Mesenchymal stem cell (in vitro differentiated cells and primary cell): ENCODE data around the gene PTPRN2.
"Not testable (repeated sequence)": the region's sequence is repeated elsewhere in the genome, so short reads cannot be mapped to it uniquely, and the experiment has no call there.

ENCODE experiments used
- DNase-seq: peaks from one replicate; pipeline ENCODE4 v3.0.0-alpha.2; 2013
- H2AFZ ChIP-seq: one replicate; pipeline ENCODE4 v1.6.1; 2013; ENCODE audit warnings: low read depth, mild to moderate bottlenecking, control low read depth, inconsistent platforms, low read length, moderate library complexity
- H2AK5ac ChIP-seq: 2 replicates; pipeline ENCODE4 v1.6.1; 2013; ENCODE audit warnings: low read length, moderate library complexity, mild to moderate bottlenecking, inconsistent platforms; ENCODE audit not compliant: severe bottlenecking
- H2BK120ac ChIP-seq: one replicate; pipeline ENCODE4 v1.6.1; 2013; ENCODE audit warnings: low read depth, mild to moderate bottlenecking, inconsistent platforms, low read length, moderate library complexity
- H2BK12ac ChIP-seq, 2 experiments: one replicate each; pipeline ENCODE4 v1.6.1; 2013; ENCODE audit warnings: inconsistent platforms in 2 of 2, low read length in 2 of 2, mild to moderate bottlenecking in 2 of 2, moderate library complexity in 2 of 2, control low read depth in 1 of 2
- H2BK15ac ChIP-seq: one replicate; pipeline ENCODE4 v1.6.1; 2013; ENCODE audit warnings: mild to moderate bottlenecking, low read depth, inconsistent platforms; ENCODE audit not compliant: poor library complexity, severe bottlenecking
- H2BK5ac ChIP-seq: 2 replicates; pipeline ENCODE4 v1.6.1; 2013; ENCODE audit warnings: low read depth, mild to moderate bottlenecking, low read length, control low read depth, inconsistent platforms; ENCODE audit not compliant: poor library complexity, severe bottlenecking
- H3K14ac ChIP-seq, 2 experiments: one replicate each; pipeline ENCODE4 v1.6.1; 2013; ENCODE audit warnings: inconsistent platforms in 2 of 2, low read length in 2 of 2, control low read depth in 1 of 2, mild to moderate bottlenecking in 1 of 2, moderate library complexity in 1 of 2
- H3K18ac ChIP-seq, 2 experiments: one replicate each; pipeline ENCODE4 v1.6.1; 2013; ENCODE audit warnings: inconsistent platforms in 2 of 2, low read length in 2 of 2, control low read depth in 1 of 2, low read depth in 1 of 2, mild to moderate bottlenecking in 1 of 2
- H3K23ac ChIP-seq, 2 experiments: one replicate each; pipeline ENCODE4 v1.6.1; 2013; ENCODE audit warnings: inconsistent platforms in 2 of 2, low read length in 2 of 2, mild to moderate bottlenecking in 2 of 2, moderate library complexity in 2 of 2, control low read depth in 1 of 2
- H3K27ac ChIP-seq: 2 replicates; pipeline ENCODE4 v1.5.1; 2013; ENCODE audit warnings: mild to moderate bottlenecking, moderate library complexity, low read length, control low read depth, inconsistent platforms; ENCODE audit not compliant: poor library complexity, severe bottlenecking
- H3K27me3 ChIP-seq, 2 experiments: 2 replicates each; pipeline versions ENCODE4 v1.6.1 to v1.7.0; 2013; ENCODE audit warnings: low read length in 2 of 2, mild to moderate bottlenecking in 2 of 2, moderate library complexity in 2 of 2, control low read depth in 1 of 2, inconsistent platforms in 1 of 2; ENCODE audit not compliant: control insufficient read depth in 1 of 2, insufficient read depth in 1 of 2
- H3K36me3 ChIP-seq, 2 experiments: 2 replicates each; pipeline versions ENCODE4 v1.6.1 to v1.7.0; 2013; ENCODE audit warnings: low read length in 2 of 2, control low read depth in 1 of 2, inconsistent platforms in 1 of 2, low read depth in 1 of 2, mild to moderate bottlenecking in 1 of 2; ENCODE audit not compliant: insufficient read depth in 2 of 2, control insufficient read depth in 1 of 2
- H3K4ac ChIP-seq, 2 experiments: one replicate each; pipeline ENCODE4 v1.6.1; 2013; ENCODE audit warnings: inconsistent platforms in 2 of 2, low read length in 2 of 2, mild to moderate bottlenecking in 2 of 2, moderate library complexity in 2 of 2, control low read depth in 1 of 2, low read depth in 1 of 2
- H3K4me1 ChIP-seq: 2 replicates; pipeline ENCODE4 v1.6.1; 2013; ENCODE audit warnings: low read depth, low read length, control low read depth; ENCODE audit not compliant: control insufficient read depth, insufficient read depth
- H3K4me2 ChIP-seq: 2 replicates; pipeline ENCODE4 v1.6.1; 2013; ENCODE audit warnings: low read length, mild to moderate bottlenecking, inconsistent platforms; ENCODE audit not compliant: poor library complexity, severe bottlenecking
- H3K4me3 ChIP-seq, 2 experiments: 2 replicates each; pipeline versions ENCODE4 v1.5.1 to v1.7.0; 2013; ENCODE audit warnings: low read length in 2 of 2, mild to moderate bottlenecking in 2 of 2, control low read depth in 1 of 2, low read depth in 1 of 2; ENCODE audit not compliant: insufficient read depth in 1 of 2
- H3K79me1 ChIP-seq: replicated peaks from 2 replicates; pipeline ENCODE4 v1.6.1; 2013; ENCODE audit warnings: mild to moderate bottlenecking, control low read depth, low read length, inconsistent platforms; ENCODE audit not compliant: poor library complexity, severe bottlenecking
- H3K9ac ChIP-seq: 2 replicates; pipeline ENCODE4 v1.7.0; 2013; ENCODE audit warnings: mild to moderate bottlenecking, low read length, moderate library complexity
- H3K9me3 ChIP-seq: 2 replicates; pipeline ENCODE4 v1.7.0; 2013; ENCODE audit warnings: mild to moderate bottlenecking, low read length; ENCODE audit not compliant: control insufficient read depth
- H4K8ac ChIP-seq: one replicate; pipeline ENCODE4 v1.6.1; 2013; ENCODE audit warnings: inconsistent platforms, mild to moderate bottlenecking, low read length, moderate library complexity
- H4K91ac ChIP-seq: one replicate; pipeline ENCODE4 v1.6.1; 2013; ENCODE audit warnings: mild to moderate bottlenecking, low read length, inconsistent platforms
- WGBS: methylation state at CpG from one replicate; pipeline ENCODE4 v1.1.7; 2013; ENCODE audit warnings: mixed read lengths; 5-methylcytosine and 5-hydroxymethylcytosine counted together

The PTPRN2 gene

DNA sequence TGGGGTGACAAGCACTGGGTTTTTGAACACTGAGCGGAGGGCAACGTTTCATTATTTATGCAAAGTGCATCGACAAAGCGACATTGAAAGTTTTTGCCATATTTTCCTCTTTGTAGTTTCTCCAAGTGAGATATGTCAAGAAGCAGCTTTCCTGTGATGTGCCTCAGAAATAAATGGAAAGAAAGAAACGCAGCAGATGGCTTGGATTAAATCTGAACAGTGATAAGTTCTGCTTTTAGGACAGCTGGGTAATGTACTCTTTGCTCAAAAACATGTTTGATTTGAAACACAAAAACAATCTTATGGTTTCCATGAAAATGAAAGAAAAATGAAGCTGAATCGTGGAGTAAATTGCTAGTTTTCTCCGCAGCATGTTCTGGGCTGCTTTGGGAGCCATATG, 166.3 kb downstream of the PTPRN2 start:
- Histone ChIP-seq H2BK12ac (no peak overlapping the region), H3K4ac (no peak overlapping the region), H3K9me3 (peaks cover 10% of the 10 kb centered on the region), H2AFZ (no peak overlapping the region), H2BK15ac (no peak overlapping the region), H4K8ac (no peak overlapping the region), H3K14ac (no peak overlapping the region), H2BK5ac (no peak overlapping the region), H3K79me1 (no peaks in the 10 kb centered on the region), H2BK120ac (no peak overlapping the region), H3K4me1 (no peaks in the 10 kb centered on the region), H3K36me3 (no peaks in the 10 kb centered on the region), H4K91ac (no peak overlapping the region), H3K9ac (no peak overlapping the region), H3K4me2 (no peak overlapping the region), H3K27ac (no peak overlapping the region), H3K27me3 (no peaks in the 10 kb centered on the region), H3K18ac (no peak overlapping the region), H2AK5ac (no peak overlapping the region), H3K4me3 (no peak overlapping the region), H3K23ac (no peak overlapping the region)
- WGBS, result 72% methylated on average over 7 of the region's 7 CpGs
- no peak for DNase-seq

DNA sequence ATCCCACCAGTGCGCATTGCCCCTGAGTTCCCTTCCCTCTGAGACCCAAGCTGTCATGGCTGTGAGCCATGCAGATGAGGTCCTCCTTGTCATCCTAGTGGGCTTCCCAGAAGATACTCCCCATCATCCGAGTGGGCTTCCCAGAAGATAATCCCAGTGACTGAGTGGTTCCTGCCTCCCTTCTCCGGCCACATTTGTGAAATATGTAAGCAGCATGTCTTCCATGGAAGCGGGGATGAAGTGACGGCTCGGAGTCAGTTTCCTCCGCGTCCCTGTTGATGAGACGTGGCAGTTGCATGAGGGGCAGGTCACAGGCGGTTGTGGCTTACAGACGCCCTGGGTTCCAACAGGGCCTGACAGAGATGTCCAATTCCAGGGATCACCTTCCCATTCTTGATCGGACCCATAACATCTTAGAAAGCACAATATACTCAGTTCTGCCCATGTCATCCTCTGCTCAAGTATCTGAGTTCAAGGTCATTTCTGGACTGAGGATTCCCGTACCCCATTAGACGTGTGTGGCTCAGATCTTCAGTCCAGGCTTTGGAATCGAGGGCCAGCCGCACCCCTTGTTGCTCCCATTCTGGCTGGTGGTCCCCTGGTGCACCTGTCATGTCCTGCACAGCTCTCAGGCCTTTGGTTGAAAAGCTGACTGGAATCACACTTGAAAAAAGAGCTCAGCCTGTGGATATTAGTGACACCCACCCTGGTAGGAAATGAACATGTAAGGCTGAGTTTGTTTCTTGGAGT, 166.9 kb downstream of the PTPRN2 start:
- Histone ChIP-seq H3K4ac (no peak overlapping the region), H3K4me3 (no peak overlapping the region), H2BK120ac (no peak overlapping the region), H2AFZ (no peak overlapping the region), H3K27me3 (no peaks in the 10 kb centered on the region), H3K4me1 (no peaks in the 10 kb centered on the region), H4K8ac (no peak overlapping the region), H2BK15ac (no peak overlapping the region), H3K9me3 (peaks cover 10% of the 10 kb centered on the region), H3K18ac (no peak overlapping the region), H3K14ac (no peak overlapping the region), H3K36me3 (no peaks in the 10 kb centered on the region), H3K4me2 (no peak overlapping the region), H3K27ac (no peak overlapping the region), H2BK5ac (no peak overlapping the region), H2BK12ac (no peak overlapping the region), H3K9ac (no peak overlapping the region), H2AK5ac (no peak overlapping the region), H4K91ac (no peak overlapping the region), H3K23ac (no peak overlapping the region), H3K79me1 (no peaks in the 10 kb centered on the region)
- WGBS, result 85% methylated on average over 16 of the region's 16 CpGs
- DNase-seq, result no peak

- no peaks in the 10 kb centered on the region for H3K4me1 ChIP-seq
- no peak overlapping the region for H2BK120ac ChIP-seq
- H2AK5ac ChIP-seq, result no peak overlapping the region
- H3K4me3 ChIP-seq, result no peak overlapping the region
- no peaks in the 10 kb centered on the region for H3K36me3 ChIP-seq
- H3K4me2 ChIP-seq, result no peak overlapping the region
- no peak overlapping the region for H2AFZ ChIP-seq
- peaks cover 10% of the 10 kb centered on the region for H3K9me3 ChIP-seq
- no peak overlapping the region for H2BK5ac ChIP-seq
- H2BK15ac ChIP-seq, result no peak overlapping the region
- DNase-seq, result no peak
- H3K4ac ChIP-seq, result no peak overlapping the region
- no peak overlapping the region for H2BK12ac ChIP-seq
- no peak overlapping the region for H3K23ac ChIP-seq
- H4K8ac ChIP-seq, result no peak overlapping the region
- H3K14ac ChIP-seq, result no peak overlapping the region
- H3K9ac ChIP-seq, result no peak overlapping the region
- no peak overlapping the region for H3K27ac ChIP-seq
- no peaks in the 10 kb centered on the region for H3K27me3 ChIP-seq
- WGBS, result 79% methylated on average over 13 of the region's 13 CpGs
- no peaks in the 10 kb centered on the region for H3K79me1 ChIP-seq
- H4K91ac ChIP-seq, result no peak overlapping the region
- H3K18ac ChIP-seq, result no peak overlapping the region
These were observed 168.3 kb downstream of the PTPRN2 start for GRCh38 chr7:158419238-158419785.

GRCh38 chr7:158418395-158418794, 169.2 kb downstream of the PTPRN2 start:
- not testable (repeated sequence) for H3K18ac ChIP-seq, H3K27me3 ChIP-seq
- WGBS, result 85% methylated on average over 14 of the region's 14 CpGs

More at GRCh38 chr7:158418395-158418794, 169.2 kb downstream of the PTPRN2 start:
- not testable (repeated sequence) for H3K9ac ChIP-seq, H3K4me3 ChIP-seq, H2BK12ac ChIP-seq, H4K8ac ChIP-seq, H3K14ac ChIP-seq, H4K91ac ChIP-seq, H3K79me1 ChIP-seq, H3K4ac ChIP-seq, H2BK120ac ChIP-seq, H3K4me2 ChIP-seq, H2BK15ac ChIP-seq, H3K23ac ChIP-seq, H2BK5ac ChIP-seq, H3K36me3 ChIP-seq, H2AFZ ChIP-seq, H2AK5ac ChIP-seq, H3K27ac ChIP-seq, DNase-seq, H3K9me3 ChIP-seq, H3K4me1 ChIP-seq
